GM19193 (cell line): ENCODE data around the gene SEMA3C.

ENCODE experiments used
- POLR2A ChIP-seq: IDR thresholded peaks from 4 replicates; pipeline ENCODE4 v1.6.1; 2011; ENCODE audit not compliant: insufficient read depth, insufficient read length; ENCODE audit errors: extremely low read depth

SEMA3C gene

GRCh38 chr7:80837345-80837744 lies 81.5 kb downstream of the SEMA3C start:
- no peak for TF ChIP-seq POLR2A

DNA sequence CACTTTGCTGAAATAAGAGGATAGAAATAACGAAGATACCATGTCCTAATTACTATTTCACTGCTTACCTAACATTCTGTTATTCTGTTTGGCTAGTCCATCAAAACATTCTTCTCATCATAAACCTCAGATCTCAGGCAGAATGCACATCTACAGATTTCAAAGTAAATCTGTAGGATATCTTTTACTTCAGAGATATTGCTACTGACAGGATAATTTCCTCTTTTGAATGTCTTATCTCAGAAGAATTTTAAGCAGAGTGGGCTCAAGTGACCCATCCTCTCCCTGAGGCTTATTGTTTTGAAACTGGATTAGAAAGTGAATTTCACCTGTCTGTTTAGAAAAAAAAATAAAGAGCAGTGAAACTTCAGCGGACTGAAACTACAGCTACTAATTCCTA lies 83.6 kb downstream of the SEMA3C start:
- TF ChIP-seq POLR2A: no peak

DNA sequence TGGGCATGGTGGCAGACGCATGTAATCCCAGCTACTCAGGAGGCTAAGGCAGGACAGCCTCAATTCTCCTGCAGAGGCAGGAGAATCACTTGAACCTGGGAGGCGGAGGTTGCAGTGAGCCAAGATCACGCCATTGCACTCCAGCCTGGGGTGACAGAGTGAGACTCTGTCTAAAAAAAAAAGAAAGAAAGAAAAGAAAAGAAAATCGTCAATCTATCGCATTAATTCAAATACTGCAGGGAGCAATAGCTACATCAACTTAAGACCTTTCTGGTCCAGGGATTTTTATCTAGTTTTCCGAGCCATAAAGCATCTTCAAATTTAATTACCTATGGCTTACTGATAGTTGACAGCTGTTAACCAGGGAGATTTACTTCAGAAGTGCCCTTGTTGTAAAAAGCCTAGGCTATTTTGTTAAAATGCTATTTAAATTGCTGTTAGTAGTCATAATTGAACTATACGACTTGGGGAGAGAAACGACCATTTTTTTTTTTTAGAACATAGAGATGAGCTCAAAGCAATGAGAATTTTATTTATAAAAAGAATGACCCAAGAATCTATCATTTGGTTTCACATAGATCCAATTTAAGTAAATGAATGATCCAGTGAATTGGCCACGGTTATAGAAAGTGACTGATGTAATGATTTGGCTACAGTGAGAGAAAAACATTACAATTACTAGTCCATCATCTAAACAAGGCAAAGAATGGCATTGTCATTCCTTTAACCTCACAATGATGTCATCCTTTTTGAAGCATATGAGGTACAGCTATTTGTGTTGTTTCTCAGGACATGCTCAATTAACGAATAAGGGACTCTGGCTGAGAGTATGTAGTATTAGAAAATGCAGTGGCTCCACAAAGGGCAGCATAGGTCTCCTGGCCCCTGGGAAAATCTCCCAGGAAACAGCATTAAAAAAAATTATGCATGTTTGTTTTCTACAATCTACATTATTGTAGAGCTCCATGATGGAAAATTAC lies 85.3 kb downstream of the SEMA3C start:
- TF ChIP-seq POLR2A: no peak

DNA sequence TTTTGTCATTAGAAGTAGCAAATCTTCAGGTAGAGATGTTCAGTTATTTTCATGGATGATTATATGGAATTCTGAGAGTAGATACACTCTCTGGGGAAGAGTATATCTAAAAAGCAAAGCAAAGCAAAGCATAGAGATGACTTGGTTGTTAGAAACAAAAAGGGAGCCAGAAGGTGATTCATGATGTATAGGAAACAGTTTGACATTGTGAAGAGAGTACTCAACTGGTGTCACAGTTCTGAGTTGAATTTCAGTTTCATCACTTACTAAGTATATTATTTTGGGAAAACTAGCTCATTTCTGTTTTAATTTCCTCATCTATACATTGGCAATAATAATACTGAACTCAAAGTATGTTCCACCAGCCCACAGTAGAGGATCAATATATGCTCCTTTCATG lies 86.8 kb downstream of the SEMA3C start:
- no peak for TF ChIP-seq POLR2A

- TF ChIP-seq POLR2A: no peak
Measured at GRCh38 chr7:80830584-80831285, 88.1 kb downstream of the SEMA3C start.

DNA sequence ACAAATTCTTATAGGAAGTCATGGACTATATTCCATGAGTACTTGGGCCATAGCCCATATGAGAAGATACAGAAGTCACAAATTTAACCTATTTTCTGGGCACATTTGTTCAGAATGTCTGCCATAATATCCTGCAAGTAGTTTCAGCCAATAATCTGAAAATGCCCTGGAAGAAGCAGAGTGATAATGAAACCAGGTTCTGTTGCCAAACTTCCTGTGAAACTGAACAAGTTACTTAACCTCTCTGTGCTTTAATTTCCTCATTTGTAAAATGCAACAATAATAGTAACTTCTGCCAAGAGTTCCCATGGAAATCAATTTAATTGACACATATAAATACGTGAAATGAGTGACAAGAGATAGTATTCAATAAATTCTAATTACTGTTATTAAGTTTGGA lies 88.8 kb downstream of the SEMA3C start:
- no peak for TF ChIP-seq POLR2A

DNA sequence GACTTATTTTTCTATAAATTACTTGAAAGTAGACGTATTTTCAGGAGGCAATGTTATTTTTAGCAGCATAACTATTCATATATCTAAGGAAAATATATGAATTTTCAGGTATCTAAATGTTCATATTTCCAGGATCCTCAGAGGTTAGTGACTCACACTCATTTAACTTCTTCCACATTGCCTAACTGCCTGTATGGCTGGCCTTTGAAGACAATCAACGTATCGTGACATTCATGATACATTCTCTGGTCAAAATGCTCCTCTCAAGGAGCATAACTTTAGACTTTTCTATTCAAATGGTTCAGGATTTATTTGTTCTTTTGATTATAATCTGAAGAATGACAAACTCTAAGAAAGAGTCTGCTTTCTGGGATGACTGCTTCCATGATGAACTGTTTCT lies 89.3 kb downstream of the SEMA3C start:
- no peak for TF ChIP-seq POLR2A

GRCh38 chr7:80827239-80827633 lies 91.6 kb downstream of the SEMA3C start:
- no peak for TF ChIP-seq POLR2A

DNA sequence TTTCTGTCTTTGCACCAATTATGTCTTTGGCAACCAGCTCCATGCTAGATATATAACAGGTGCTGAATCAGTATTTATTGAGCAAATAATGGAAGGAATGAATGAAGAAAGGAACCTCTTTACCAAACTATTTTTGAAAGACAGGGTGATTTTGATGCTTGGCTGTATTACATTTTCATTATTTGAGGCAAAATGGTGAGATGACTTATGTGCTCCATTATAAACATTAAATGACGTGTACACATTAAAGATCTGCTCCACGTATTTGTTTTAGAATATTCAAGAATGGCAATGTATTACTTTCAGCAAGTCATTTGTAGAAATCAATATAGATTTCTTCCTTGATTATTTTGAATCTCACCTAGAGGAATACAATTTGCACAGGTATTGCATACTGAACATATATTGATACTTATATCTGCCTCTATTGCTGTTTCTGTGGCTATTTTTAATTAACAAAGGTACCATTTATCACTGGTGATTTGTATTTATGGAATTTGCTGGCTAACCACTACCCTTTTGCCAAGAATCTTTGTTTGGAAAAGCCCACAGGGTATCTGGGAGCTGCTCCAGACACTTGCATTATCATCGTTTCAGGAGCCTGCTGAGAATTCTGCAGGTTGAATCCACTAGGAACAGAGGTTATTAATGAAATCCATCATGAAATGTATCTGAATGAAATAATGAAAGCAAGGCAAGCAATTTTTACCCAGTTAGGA lies 92.2 kb downstream of the SEMA3C start:
- TF ChIP-seq POLR2A: no peak

- TF ChIP-seq POLR2A: no peak
Measured at GRCh38 chr7:80825499-80825898, 93.4 kb downstream of the SEMA3C start.

DNA sequence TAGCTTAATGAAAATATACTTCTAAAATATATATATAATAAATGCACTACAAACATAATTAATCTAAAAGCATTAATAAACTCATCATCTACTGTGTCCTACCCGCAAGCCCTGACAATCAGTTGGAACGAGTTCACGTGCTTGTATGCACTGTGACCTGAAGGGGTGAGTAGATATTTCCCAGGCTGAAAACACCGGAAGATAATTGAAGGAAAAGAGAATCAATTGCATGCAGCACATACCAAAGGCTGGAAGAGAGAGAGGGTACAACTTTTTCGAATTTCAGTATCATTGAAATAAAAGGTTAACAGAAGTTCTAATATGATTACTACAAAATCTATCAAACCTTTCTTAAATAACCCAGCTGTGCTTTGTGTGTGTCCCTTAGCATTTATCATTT lies 94.6 kb downstream of the SEMA3C start:
- TF ChIP-seq POLR2A: no peak

- no peak for TF ChIP-seq POLR2A
Measured at GRCh38 chr7:80823057-80823456, 95.8 kb downstream of the SEMA3C start.

- no peak for TF ChIP-seq POLR2A
Measured at GRCh38 chr7:80821771-80822319, 97.0 kb downstream of the SEMA3C start.

- no peak for TF ChIP-seq POLR2A
Measured at GRCh38 chr7:80819503-80819902, 99.3 kb downstream of the SEMA3C start.

- no peak for TF ChIP-seq POLR2A
Measured at GRCh38 chr7:80818181-80818580, 100.7 kb downstream of the SEMA3C start.

DNA sequence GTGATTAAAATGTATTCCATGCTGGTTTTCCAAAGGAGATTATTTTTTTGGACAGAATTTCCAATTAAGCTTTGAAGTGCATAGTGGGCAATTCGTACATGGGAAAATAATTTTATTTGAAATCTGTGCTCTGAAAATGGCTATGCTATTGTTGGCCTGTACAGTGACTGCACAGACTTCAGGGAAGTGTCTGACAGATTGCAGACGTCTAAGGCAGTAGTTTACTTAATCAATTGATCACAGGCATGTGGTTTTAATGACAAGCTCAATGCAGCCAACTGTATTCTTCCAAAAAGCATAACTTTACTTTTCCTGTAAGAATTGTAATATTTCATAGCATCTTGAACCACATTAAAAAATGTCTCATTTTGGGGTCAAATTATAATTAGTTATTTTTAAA lies 102.0 kb downstream of the SEMA3C start:
- no peak for TF ChIP-seq POLR2A

- TF ChIP-seq POLR2A: no peak
Measured at GRCh38 chr7:80815733-80816132, 103.1 kb downstream of the SEMA3C start.
